ENCODE measurements around the gene CSNK1G2.

The CSNK1G2 gene

DNA sequence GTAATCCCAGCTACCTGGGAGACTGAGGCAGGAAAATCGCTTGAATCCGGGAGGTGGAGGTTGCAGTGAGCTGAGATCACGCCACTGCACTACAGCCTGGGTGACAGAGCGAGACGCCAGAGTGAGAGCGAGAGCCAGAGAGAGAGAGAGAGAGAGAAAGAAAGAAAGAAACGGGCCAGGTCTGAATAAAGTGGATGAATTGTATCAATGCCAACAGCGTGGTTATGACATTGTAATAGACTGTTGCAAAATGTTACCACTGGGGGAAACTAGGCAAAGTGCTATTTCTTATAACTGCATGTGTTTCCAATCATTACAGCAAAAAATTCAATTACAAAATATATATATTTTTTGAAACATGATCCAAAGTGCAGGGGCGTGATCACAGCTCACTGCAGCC, 86.4 kb downstream of the CSNK1G2 start:
- DNase-seq, result no peak

Measured in bone marrow (tissue), 2 donors.